CD4-positive, alpha-beta T cell treated with Interleukin-15 for 4 hours (primary cell): ENCODE data around the gene ACTG2.
"Not testable (repeated sequence)": the region's sequence is repeated elsewhere in the genome, so short reads cannot be mapped to it uniquely, and the experiment has no call there.

ENCODE experiments used
- DNase-seq: peaks from one replicate; pipeline ENCODE4 v3.0.0-alpha.2; 2020; ENCODE audit warnings: low spot score

Gene ACTG2

DNA sequence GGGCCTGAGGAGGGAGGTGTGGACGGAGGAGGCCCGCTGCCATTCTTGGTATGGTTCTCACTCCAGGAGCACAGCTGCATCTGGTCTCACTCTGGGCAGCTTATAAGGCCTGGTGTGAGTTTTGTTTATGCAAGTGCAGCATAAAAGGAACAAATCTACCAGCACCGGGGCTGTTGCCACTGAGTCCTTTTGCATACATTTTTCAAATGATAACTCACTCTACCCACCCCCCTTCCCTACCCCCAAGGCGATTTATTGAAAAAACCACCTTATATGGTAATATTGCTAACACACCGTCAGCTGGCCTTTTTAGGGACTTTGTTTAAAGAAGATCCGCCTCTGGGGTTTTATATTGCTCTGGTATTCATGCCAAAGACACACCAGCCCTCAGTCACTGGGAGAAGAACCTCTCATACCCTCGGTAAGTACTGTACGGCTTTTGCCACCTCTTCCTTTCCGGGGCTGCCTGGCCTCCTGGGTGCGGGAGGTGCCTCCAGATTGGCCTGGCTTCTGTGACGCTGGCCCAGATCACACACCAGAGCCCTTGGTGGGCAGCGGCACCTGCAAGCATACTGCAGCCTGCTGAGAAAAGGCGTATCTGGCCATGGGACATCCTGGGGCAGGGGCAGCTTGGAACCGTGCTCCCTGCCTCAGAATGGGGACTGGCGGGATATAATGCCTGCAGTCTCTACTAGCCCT lies at the start of gene ACTG2:
ACTG2 (plus strand) TSS at position 378 of the 699 bp plus-strand sequence. CDS start 8,304 bp downstream, outside the sequence.
- no peak for DNase-seq

DNA sequence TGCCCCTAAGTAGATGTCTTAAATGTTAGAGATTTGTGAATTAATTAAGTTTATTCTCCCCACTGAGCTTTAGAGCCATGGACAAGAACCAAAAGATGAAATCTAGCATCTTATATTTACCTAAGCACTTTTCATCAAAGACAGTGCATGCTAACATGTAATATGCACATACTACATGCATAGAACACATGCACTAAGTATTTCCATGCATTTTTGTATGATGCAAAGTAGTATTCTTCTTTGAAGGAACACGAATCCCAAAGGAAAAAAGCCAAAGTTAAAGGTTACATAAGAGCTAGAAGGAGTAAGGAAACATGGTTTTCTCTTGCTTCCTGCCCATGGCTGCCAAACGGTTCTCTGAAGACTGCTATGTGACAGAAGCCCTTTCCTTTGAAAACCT lies 48.7 kb upstream of the ACTG2 start:
- no peak for DNase-seq

DNA sequence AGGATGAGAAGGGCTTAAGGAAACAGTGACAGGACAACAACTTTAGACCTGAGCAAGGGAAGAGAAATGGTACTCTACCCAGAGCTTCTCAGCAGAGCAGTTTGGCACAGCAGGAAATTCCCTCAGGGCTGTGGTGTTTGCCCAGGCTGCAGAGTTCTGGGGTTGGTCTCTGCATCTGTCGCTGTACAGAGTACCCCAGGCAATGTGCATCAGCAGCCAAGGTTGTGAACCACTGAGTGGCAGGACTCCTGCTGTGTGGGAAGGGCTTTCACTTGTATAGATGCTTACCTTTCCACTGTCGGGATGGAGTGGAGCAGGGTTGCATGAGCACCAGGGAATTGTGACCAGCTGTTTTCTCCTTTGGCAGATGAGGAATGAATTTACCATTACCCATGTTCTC lies 42.8 kb upstream of the ACTG2 start:
- DNase-seq, result no peak

DNA sequence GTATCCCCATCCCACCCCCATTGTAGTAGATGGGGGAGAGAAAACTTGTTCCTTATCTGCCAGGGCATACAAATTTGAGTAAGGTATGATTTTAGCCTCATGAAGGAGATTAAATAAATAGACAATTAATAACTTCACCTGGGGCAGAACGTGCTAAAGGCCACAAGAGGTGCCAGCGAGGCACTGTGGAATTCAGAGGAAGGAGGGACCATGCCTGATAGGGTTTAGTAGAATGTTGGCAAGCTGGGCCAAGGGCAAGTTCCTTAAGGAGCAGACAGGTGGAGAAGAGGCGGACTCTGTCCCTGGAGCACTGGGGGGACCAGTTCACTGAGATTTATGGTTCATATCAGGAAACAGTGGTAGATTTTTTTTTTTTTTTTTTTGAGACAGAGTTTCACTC lies 41.5 kb upstream of the ACTG2 start:
- no peak for DNase-seq

DNA sequence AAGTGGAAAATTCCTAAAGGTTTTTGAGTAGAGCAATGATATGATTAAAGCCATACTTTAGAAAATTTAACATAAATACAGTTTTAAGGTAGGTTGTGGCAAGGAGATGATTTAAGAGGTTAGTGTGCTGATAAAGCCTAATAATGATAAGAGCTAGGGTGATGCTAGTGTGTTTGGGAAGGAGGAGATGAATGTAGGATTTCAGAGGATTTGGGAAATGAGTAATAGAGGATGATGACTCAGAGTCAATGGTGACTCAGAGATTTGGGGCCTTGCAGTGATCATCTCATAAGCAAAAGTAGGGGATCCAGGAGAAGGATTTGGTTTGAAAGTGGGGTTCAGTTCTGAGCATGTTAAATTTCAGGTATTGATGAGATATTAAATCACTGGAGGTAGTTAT lies 40.8 kb upstream of the ACTG2 start:
- no peak for DNase-seq

DNA sequence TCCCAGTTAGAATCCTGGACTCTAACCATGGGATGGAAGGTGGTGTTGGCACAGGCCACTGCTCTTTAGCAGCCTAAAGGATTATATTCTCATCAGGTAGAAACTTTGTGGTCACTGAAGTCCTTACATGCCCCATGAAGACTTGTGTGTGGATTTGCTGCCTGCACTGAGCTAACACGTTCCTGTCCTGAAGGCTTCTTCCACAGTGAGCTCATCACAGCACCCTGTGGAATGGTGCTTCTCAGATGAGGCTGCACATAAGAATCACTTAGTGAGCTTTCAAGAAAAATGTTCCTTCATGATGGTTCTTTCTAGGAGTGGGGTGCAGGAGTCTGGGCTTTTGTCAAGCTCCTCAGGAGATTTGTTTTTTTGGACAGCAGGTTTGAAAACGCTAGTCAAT lies 37.3 kb upstream of the ACTG2 start:
- DNase-seq, result no peak

DNA sequence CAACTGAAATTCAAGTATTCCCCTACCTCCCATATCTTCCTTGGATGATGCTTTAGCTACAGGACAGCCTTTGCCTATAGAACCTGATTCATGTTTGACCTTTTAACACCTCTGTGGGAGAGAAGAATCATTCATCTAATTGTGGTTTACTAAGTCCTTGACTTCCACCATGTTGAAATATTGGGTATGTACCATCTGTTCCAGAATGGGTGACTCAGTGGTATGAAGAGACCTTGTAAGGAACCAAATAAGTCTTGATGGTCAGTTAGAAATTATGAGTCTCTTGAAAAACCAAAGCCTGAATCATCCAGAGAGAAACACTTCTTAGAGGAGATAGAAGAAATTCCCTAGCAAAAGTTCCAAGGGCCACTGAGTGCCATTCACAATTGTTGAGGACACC lies 36.6 kb upstream of the ACTG2 start:
- DNase-seq, result no peak

DNA sequence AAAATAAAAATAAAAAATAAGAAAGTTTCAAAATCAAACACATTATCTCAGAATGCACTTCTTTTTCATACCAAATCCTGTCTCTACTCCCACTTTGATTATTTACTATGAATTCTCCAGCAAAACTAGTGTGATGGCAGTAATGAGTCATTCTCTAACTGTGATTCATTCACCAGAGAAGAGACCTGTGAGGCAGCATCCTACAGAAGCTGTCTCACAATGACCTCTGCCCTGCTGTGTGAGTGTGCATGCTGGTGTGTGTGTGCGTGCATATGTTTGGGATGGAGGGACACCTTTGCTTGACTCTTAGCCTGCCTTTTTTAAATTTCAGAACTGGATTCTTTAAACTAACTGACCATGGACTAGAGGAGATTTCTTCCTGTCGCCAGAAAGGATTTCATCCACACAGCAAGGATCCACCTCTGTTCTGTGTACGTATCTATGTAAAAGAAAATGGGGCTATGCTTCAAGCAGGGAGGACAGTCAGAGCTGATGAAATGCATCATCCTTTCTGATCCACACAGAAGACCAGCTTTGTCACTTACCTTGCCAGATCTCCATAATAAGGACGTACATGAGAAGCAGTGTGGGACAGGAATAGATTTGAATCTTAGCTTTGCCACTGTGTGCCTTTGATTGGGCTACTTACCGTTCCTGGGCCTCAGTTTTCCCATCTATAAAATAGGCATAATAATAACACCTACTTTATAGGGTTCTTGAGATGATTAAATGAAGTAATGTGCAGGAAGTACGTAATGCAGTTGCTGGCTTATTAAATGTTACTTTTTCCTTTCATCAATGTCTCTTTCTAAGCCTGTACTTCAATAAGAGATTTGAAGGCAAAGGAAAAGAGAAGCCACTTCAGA lies 32.9 kb upstream of the ACTG2 start:
- DNase-seq, result peak; percentile 1

DNA sequence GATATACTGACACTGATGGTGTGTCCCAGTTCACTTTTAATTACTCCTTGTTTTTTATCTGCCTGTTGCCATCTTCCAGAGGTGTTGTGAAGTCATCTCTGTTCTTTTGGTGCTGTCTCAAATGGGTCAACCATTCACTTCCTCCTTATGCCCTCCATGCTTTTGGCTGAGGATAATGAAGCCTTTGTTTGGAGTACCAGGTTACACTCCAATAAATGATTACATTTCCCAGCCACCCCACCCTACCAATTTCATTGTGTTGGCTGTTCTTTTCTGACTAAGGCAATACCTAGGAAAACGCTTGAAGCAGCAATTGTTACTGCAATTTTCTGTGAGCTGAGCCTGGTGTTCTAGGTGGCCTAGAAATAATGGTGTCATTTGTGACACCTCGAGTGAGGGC lies 29.8 kb upstream of the ACTG2 start:
- DNase-seq, result no peak

DNA sequence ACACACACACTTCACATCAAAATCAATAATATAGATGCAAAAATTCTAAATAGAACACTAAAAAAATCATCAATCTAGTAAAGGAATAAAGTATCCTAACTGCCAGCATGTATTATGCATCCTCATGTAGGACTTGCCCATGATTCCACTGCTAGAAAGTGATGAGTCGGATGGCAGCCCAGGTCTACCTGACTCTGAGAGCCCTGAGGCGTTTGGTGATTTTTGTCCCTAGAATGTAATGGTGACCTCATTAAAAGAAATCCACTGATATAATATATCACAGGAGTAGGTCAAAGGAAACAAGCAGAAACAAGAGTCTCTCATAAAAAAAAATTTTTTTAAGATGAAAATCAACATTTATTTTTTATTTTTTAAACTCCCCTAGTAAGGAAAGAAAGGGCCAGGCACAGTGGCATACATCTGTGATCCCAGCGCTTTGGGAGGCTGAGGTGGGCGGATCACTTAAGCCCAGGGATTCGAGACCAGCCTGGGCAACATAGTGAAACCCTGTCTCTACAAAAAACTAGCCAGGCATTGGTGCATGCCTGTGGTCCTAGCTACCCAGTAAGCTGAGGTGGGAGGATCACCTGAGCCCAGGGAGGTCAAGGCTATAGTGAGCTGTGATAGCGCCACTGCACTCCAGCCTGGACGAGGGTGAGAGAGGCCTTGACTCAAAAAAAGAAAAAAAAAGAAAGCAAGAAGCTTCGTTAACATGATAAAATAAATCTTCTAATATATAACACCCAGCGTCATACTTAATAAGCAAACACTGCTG lies 24.4 kb upstream of the ACTG2 start:
- DNase-seq, result no peak

DNA sequence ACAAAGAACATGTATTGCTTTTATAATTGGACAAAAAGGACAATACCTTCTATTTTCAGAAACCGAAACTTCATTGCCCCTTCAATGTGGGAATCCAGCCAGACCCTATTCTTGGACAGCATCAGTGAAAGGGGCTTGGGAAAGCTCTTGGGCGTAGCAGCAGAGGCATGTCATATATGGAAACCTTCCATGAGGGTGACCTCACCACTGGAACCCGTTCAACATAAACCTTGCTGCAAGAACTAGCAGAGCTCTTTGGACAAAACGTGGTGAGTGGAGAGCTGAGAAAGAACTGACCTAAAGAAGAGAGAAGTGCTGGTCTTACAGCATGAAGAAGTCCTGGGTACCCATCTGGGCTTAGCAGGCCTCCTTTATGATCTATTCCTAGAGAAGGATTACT lies 22.7 kb upstream of the ACTG2 start:
- DNase-seq, result no peak

DNA sequence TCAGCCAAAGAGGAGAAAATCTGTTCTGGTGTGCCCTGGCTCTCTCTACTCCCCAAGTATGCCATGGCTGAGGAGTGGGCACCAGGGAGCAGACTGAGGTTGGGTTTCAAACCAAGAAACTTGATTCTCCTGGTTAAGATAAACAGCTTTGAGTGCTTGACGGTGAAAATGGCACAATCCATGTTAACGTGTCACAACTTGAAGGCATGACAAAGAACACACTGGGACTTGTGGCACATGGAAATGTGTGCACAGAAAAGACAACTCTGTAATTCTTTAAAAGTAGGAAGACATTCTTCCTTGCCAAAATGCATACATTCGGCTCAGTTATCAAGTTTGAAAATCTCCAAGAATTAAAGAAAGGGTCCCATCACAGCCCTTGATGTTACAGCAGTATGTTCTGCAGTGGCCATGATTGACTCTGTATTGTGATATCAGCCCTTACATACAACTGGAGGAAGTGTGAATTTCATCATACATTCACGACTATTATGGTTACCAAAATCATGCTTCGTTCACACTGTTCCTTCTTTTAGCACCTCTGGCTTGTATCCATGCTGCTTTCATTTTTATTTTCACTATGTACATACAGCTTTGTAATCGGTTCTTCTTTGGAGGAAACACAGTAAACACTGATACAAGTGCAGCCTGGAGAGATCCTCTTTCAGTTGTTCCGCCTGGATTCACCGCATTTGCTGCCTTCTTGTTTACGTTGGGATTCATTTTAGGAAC lies 15.6 kb upstream of the ACTG2 start:
- no peak for DNase-seq

DNA sequence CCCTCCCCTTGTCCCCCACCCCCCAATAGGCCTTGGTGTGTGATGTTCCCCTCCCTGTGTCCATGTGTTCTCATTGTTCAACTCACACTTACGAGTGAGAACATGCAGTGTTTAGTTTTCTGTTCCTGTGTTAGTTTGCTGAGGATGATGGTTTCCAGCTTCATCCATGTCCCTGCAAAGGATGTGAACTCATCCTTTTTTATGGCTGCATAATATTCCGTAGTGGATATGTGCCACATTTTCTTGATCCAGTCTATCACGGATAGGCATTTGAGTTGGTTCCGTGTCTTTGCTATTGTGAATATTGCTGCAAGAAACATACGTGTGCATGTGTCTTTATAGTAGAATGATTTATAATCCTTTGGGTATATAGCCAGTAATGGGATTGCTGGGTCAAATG lies 14.8 kb upstream of the ACTG2 start:
- not testable (repeated sequence) for DNase-seq

DNA sequence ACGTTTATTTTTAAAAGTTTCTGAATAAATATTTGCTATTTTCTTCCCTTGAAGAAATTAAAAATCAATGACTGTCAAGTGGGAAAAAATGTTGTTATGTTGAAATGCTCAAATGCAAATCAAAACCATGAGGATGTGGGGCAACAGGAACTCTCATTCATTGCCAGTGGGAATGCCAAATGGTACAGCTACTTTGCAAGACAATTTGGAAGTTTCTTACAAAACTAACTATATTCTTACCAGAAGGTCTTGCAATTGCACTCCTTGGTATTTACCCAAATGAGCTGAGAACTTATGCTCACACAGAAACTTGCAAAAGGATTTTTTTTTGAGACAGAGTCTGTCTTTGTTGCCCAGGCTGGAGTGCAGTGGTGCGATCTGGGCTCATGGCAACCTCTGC lies 7.4 kb upstream of the ACTG2 start:
- no peak for DNase-seq

DNA sequence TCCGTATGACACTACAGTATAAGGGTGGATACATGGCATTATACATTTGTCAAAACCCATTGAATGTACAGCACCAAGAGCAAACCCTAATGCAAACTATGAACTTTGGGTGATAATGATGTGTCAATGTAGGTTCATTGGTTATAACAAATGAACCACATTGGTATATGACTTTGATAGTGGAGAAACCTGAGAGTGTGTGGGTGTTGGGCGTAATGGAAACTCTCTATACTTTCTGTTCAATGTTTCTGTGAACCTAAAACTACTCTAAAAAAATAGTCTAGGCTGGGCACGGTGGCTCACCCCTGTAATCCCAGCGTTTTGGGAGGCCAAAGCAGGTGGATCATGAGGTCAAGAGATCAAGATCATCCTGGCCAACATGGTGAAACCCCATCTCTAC lies 6.5 kb upstream of the ACTG2 start:
- no peak for DNase-seq

DNA sequence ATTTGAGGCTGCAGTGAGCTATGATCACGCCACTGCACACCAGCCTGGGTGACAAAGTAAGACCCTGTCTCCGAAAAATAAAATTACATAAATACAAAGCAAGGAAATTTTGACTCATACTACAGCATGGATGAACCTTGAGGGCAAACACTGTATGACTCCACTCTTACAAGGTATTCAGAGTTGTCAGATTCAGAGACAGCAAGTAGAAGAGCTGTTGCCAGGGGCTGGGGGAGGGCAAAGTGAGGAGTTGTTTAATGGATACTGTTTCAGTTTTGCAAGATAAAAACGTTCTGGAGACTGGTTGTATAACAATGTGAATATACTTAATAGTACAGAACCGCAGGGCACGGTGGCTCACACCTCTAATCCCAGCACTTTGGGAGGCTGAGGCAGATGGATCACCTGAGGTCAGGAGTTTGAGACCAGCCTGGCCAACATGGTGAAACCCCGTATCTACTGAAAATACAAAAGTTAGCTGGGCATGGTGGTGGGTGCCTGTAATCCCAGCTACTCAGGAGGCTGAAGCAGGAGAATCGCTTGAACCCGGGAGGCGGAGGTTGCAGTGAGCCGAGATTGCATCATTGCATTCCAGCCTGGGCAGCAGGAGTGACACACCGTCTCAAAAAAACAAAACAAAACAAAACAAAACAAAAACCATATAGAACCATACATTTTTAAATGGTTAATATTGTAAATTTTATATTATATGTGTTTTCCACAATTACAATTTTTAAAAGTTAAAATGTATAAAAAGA lies 5.0 kb upstream of the ACTG2 start:
- DNase-seq, result not testable (repeated sequence)

DNA sequence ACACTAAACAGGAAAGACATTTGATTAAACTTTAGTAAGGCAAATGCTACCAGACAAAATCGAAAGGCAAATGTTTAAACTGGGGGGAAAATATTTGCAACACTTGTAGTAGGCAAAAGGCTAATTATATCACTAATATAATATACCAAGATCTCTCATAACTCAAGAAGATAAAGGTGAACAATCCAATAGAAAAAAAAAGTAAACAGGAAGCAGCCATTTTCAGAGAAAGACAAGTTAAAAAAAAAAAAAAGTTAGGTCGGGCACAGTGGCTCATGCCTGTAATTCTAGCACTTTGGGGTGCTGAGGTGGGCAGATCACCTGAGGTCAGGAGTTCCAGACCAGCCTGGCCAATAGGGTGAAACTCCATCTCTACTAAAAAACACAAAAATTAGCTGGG lies 4.4 kb upstream of the ACTG2 start:
- no peak for DNase-seq

DNA sequence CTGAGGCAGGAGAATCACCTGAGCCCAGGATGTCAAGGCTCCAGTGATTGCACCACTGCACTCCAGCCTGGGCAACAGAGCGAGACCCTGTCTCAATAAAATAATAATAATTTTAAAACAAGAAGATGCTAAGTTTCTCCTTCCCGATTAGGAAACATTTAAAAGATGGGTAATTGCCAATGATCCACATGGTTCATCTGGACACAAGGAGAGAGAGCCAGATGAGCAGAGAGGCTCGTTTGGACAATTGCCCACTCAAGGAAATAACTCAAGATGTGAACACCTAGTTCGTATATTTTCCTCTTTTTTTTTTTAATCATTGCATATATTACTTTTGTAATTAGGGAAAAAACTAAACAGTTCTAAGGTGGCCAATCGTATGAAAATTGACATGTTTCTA lies 3.6 kb upstream of the ACTG2 start:
- no peak for DNase-seq

DNA sequence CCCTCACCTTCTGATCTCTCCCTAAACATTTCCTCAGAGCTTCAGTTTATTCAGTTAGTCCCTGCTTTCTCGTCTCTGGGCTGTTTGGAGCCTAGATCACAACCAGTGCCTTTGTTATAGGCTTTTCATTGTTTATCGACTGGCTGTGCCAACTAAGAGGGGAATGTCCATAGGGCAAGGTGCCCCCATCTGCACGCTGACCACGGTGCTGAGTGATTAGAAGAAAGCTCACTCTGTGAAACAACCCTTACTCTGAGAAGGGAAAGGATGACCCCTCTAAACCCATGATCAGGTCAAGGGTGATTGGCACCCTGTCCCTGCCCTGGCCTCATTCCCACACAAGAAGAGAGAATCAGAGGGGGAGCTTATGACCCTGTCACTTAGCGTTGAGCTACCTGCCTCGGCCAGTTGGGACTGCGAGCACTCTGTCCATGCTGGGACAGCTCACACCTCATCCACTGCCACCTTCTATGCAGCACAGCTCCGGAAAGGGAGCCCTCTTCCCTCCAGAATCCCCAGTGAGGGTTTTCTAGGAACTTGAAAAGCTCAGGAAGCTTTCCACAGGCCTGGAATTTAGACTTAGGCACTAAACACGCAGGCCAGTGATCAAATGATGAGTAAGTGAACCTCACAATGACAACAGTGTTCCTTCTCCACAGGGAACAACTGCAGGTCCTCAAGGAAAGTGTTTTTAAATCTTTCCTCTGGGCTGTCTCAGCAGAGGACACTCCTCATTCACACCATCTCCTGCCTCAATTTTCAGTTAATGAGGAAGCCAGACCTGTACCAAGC lies 2.3 kb upstream of the ACTG2 start:
- DNase-seq, result no peak

DNA sequence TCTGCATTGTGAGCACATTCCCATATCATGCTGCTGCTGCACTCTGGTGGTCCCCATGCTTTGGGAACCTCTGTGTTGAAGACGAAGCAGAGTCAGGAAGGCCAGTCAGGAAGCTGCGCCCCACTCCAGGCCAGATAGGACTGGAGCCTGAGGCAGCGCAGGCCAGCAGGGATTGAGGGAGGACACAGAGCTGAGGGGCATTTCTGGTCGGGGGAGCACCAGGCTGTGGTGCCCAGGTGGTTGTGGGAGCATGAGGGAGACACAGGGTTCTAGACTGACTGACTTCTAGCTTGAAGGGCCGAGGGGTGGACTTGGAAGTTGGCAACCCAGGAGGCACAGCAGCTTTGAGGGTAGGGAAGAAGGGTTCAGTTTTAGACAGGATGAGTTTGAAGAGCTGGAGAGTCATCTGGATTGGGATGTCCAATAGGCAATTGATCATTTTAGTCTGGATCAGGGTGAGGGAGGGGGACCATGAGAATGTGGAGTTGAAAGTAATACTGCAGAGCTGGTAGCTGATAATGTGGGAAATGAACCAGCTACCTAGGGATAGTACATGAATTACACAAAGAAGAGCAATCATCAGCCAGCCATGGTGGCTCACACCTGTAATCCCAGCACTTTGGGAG lies 1.4 kb upstream of the ACTG2 start:
- no peak for DNase-seq
